Hematopoietic multipotent progenitor cell (in vitro differentiated cells): ENCODE results near the gene HAGH. TPM values are rescaled to one million over a fixed set of nuclear protein-coding genes. Genes with fewer than 3 reads are reported as not detected.
"Not testable (repeated sequence)": the region's sequence is repeated elsewhere in the genome, so short reads cannot be mapped to it uniquely, and the experiment has no call there.

ENCODE experiments used
- DNase-seq, 3 donors: peaks; one replicate each; pipeline ENCODE4 v3.0.0-alpha.2; 2011 to 2015; ENCODE audit warnings: low read depth in 2 of 3, low spot score in 2 of 3
- total RNA-seq: library from RNA; depleted of rRNA; stranded (reverse); fragments of >200 nt; gene quantifications from one replicate; pipeline ENCODE4 v1.2.3, GENCODE V29; 2012

Gene HAGH
- total RNA-seq, 1 donor = 46.6 TPM

GRCh38 chr16:1815461-1815860 lies 11.2 kb downstream of the HAGH start:
- DNase-seq = no peak

GRCh38 chr16:1812732-1813163 lies 13.9 kb downstream of the HAGH start:
- peak in 2 of 3 donors; percentile 72 to 76 for DNase-seq

- DNase-seq = no peak
These were observed 16.1 kb downstream of the HAGH start for GRCh38 chr16:1810536-1810935.

DNA sequence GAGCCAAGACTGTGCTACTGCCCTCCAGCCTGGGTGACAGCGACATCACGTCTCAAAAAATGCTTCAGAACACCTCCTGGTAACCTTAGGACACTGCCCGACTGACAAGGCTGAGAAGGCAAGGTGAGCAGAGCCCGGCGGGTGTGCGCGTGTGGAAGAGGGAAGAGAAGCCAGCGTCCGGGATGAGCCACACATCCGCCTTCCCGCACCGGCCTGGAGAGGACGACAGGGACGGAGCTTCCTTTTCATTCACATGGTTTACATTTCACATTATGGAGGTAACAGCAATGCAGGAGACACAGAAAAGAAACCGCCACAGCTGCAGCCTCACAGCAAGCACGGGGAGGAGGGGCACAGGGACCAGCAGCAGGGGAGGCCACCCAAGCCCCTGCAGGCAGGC lies 16.5 kb downstream of the HAGH start:
- DNase-seq = no peak

DNA sequence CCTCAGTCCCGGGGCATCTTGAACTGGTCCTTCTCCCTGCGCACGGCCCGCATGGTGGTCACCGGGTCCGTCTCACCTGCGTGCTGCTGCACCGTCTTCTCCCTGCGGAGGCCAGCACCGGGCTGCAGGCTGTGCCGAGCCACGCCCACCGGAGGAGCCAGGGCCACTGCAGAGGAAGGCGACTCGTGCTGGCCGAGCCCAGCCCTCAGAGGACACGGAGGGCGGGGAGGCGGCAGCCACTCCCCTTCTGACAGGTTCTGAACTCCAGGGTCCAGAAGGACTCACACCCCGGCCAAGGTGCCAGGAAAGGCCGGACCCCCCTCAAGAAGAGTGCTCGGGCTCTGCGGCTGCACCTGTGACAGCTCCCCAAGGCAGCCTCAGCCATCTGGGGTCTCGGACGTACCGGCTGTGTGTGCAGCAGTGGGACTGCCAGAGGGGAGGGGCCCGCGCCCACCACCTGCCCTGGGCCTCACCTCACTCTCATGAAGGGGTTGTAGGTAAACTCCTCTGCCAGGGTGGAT lies 17.3 kb downstream of the HAGH start:
- DNase-seq = no peak

- DNase-seq = no peak
These were observed 17.9 kb downstream of the HAGH start for GRCh38 chr16:1808691-1809090.

GRCh38 chr16:1807626-1808025 lies 19.0 kb downstream of the HAGH start:
- no peak for DNase-seq

DNA sequence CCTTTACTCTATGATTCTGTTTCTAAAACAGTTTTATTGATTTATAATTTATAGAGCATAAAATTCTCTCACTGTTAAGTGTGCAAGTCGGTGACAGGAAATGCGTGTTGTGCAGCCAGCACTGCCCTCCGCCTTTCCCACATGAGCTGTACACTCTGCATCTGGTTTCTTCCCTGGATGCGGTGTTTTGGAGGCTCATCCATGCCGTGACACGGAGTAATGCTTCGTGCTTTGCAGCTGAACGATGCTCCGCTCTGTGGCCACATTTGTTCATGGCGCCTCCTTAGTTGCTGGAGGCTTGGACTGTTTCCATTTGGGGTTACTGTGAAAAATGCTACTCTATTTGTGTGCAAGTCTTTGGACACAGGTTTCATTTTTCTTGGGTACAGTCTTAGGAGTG lies 25.9 kb downstream of the HAGH start:
- DNase-seq = no peak

DNA sequence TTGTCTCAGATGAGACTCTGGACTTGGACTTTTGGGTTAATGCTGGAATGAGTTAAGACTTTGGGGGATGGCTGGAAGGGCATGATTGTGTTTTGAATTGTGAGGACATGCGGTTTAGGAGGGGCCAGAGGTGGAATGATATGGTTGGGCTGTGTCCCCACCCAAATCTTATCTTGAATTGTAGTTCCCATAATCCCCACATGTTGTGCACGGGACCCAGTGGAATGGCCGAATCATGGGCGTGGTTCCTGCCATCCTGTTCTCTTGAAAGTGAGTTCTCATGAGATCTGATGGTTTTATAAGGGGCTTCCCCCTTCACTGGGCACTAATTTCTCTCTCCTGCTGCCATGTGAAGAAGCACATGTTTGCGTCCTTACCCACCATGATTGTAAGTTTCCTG lies 27.4 kb downstream of the HAGH start:
- DNase-seq = not testable (repeated sequence)

- no peak for DNase-seq
These were observed 31.5 kb downstream of the HAGH start for GRCh38 chr16:1794908-1795666.

- no peak for DNase-seq
These were observed 32.3 kb downstream of the HAGH start for GRCh38 chr16:1794221-1794871.

- no peak for DNase-seq
These were observed 32.9 kb downstream of the HAGH start, which contains the start of gene IGFALS for GRCh38 chr16:1793578-1794220. Gene IGFALS (minus strand): TSS chr16:1793705. CDS start chr16:1793652, 53 bp downstream.

- DNase-seq = no peak
These were observed 33.6 kb downstream of the HAGH start for GRCh38 chr16:1792836-1793577.

DNA sequence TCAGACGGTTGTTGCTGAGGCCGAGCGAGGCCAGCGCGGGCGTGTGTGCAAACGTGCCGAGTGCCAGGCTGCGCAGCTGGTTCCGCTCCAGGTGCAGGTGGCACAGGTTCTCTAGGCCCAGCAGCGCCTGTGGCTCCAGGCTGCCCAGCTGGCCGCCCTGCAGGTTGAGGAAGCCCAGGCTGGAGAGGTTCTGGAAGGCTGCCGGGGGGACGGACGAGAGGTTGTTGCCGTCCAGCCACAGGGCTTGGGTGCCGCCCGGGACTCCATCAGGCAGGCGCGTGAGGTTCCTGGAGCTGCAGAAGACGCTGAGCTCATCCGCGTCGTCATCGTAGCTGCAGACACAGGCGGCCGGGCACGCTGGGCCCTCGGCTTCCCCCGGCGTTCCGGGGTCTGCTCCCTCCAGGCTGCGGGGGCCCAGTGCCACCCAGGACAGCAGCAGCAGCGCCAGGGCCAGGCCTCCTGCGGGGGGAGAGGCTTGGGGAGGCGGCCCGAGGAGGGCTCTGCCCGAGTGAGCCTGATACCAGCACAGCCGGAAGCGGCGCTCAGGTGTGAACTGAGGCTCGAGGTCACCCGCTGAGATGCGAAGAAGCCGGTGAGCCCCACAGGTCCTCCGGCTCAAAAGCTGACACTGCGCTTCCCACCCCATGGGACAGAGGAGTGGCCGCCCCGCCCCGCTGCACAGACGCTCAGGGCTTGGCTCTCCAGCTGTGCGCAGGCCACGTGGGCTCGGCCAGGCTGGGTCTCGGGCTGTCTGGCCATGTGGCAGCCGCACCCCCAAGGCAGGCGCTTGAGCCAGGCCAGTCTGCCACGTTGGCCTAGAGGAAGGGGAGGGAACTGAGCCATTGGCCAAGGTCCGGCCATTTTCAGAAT lies 34.4 kb downstream of the HAGH start:
- no peak for DNase-seq

- DNase-seq = no peak
These were observed 35.2 kb downstream of the HAGH start for GRCh38 chr16:1791256-1791942.

- DNase-seq = no peak
These were observed 35.9 kb downstream of the HAGH start for GRCh38 chr16:1790611-1791255.

- DNase-seq = no peak
These were observed 36.4 kb downstream of the HAGH start for GRCh38 chr16:1790261-1790610.

- no peak for DNase-seq
These were observed 37.0 kb downstream of the HAGH start for GRCh38 chr16:1789643-1790045.

GRCh38 chr16:1788708-1789100 lies 37.9 kb downstream of the HAGH start:
- DNase-seq = no peak
